SJSA1 (cell line): ENCODE measurements around the gene ATG16L2. TPM values are rescaled to one million over a fixed set of nuclear protein-coding genes. Genes with fewer than 3 reads are reported as not detected.

Source experiments
- DNase-seq, 2 experiments: peaks; one replicate each; pipeline ENCODE4 v3.0.0-alpha.2; 2015 to 2020; ENCODE audit warnings: low spot score in 2 of 2, low read depth in 1 of 2
- H3K27ac ChIP-seq: fragments of 250-450 bp; sonication (Bioruptor Pico); 2 replicates; pipeline ENCODE4 v1.5.1; 2020; ENCODE audit warnings: mild to moderate bottlenecking, moderate library complexity
- H3K27me3 ChIP-seq: fragments of 250-450 bp; sonication (Bioruptor Pico); replicated peaks from 2 replicates; pipeline ENCODE4 v1.5.1; 2020; ENCODE audit warnings: mild to moderate bottlenecking, moderate library complexity
- H3K36me3 ChIP-seq: fragments of 250-450 bp; sonication (Bioruptor Pico); 2 replicates; pipeline ENCODE4 v1.5.1; 2020; ENCODE audit warnings: mild to moderate bottlenecking
- H3K4me1 ChIP-seq: fragments of 250-450 bp; sonication (Bioruptor Pico); replicated peaks from 2 replicates; pipeline ENCODE4 v1.6.1; 2021; ENCODE audit warnings: mild to moderate bottlenecking
- H3K4me3 ChIP-seq: fragments of 250-450 bp; sonication (Bioruptor Pico); 2 replicates; pipeline ENCODE4 v1.5.1; 2020; ENCODE audit warnings: mild to moderate bottlenecking
- H3K9me3 ChIP-seq: fragments of 250-450 bp; sonication (Bioruptor Pico); replicated peaks from 2 replicates; pipeline ENCODE4 v1.5.1; 2020; ENCODE audit warnings: mild to moderate bottlenecking
- total RNA-seq: library from RNA; depleted of rRNA; stranded (reverse); fragments of >200 nt; shearing (Covaris generic); gene quantifications from 2 replicates; pipeline ENCODE4 v1.2.3, GENCODE V29; 2014

ATG16L2 gene
- total RNA-seq, 1 experiment from 2014 or later, result 3.2 TPM

- no peak overlapping the region for H3K4me3 ChIP-seq
- peaks cover 19% of the 10 kb centered on the region for H3K4me1 ChIP-seq
- H3K27me3 ChIP-seq, result no peaks in the 10 kb centered on the region
- H3K9me3 ChIP-seq, result no peaks in the 10 kb centered on the region
- H3K36me3 ChIP-seq, result peaks cover 3% of the 10 kb centered on the region; the same call in 1 of the 2 replicates
- no peak for DNase-seq
- H3K27ac ChIP-seq, result no peak overlapping the region
These were observed 14.5 kb downstream of the ATG16L2 start for GRCh38 chr11:72828692-72829101.

GRCh38 chr11:72829178-72829577 is 15.0 kb downstream of the ATG16L2 start:
- no peaks in the 10 kb centered on the region for H3K9me3 ChIP-seq
- H3K27me3 ChIP-seq, result no peaks in the 10 kb centered on the region
- no peak for DNase-seq
- H3K36me3 ChIP-seq, result peaks cover 3% of the 10 kb centered on the region; the same call in 1 of the 2 replicates
- H3K27ac ChIP-seq, result no peak overlapping the region
- no peak overlapping the region for H3K4me3 ChIP-seq
- peaks cover 19% of the 10 kb centered on the region for H3K4me1 ChIP-seq

DNA sequence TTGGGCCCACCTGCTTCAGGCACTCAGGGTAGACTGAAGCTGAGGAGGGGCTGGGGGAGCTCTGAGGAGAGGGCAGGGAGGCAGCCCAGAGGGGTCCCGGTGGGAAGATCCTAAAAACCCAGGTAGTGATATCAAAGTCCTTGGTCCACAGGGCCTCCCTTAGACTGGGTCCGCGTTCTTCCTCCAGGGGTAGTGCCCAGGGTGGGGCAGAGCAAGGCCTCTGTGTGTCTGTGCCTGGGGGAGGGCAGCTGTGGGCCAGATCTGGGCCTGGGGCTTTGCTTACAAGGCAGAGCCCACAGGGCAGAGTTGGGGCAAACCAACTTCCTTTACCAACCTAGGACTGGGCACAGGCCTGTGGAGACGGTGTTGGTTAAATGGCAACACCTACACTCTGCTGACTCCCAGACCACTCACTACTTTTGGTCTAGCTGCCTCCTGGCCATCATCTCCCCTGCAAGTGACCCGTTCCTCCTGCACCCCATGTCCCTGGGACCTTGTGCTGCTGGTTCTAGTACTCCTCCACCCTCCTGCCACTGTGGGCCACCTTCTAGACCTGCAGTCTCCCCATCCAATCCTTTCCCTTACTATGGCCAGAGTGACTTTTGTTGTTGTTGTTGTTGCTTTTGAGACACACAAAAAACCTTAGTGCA is 15.8 kb downstream of the ATG16L2 start:
- DNase-seq, result no peak
- no peaks in the 10 kb centered on the region for H3K9me3 ChIP-seq
- no peaks in the 10 kb centered on the region for H3K27me3 ChIP-seq
- H3K27ac ChIP-seq, result no peak overlapping the region
- H3K4me1 ChIP-seq, result peaks cover 11% of the 10 kb centered on the region
- H3K36me3 ChIP-seq, result peaks cover 3% of the 10 kb centered on the region; the same call in 1 of the 2 replicates
- H3K4me3 ChIP-seq, result no peak overlapping the region

DNA sequence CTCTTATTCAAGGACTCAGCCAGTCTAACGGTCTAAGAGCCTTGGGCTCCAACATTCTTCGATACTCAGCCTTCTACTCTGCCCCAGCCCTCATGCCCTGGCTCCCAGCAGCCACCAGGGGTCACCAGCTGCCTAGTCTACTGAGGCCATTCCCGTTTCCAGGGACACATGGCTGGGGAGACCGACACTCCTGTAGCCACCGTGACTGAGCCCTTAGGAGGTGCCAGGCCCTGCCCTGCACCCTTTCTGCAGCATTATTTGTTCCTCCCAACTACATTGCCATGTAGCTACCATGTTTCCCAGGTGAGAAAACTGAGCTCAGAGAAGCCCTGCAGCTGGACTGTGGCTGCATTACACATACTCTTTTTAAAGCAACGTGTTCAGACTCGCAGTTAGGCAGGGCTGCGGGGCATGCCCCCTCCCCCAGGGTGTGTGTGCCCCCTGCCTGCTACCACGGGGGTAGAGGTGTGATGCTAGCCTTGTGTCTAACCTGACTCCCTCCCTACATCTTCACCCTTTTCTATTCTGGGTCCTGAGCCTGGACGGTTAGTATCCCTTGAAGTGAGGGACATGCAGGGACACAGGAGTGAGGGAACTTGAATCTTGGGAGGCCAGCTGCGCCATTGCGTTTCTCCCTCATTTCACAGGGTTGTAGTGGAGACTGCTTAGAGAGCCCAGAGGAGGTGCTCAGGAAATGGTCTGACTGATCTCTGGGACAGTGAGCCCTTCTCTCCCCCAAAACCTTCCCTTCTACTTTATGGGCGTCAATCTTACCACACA is 17.5 kb downstream of the ATG16L2 start:
- H3K27me3 ChIP-seq, result no peaks in the 10 kb centered on the region
- H3K27ac ChIP-seq, result no peak overlapping the region
- peaks cover 3% of the 10 kb centered on the region; the same call in 1 of the 2 replicates for H3K36me3 ChIP-seq
- H3K4me1 ChIP-seq, result peaks cover 16% of the 10 kb centered on the region
- H3K4me3 ChIP-seq, result no peak overlapping the region
- no peaks in the 10 kb centered on the region for H3K9me3 ChIP-seq
- DNase-seq, result peak; percentile 42 to 62

- DNase-seq, result no peak
- peaks cover 3% of the 10 kb centered on the region; the same call in 1 of the 2 replicates for H3K36me3 ChIP-seq
These were observed 18.3 kb downstream of the ATG16L2 start for GRCh38 chr11:72832301-72833082.

DNA sequence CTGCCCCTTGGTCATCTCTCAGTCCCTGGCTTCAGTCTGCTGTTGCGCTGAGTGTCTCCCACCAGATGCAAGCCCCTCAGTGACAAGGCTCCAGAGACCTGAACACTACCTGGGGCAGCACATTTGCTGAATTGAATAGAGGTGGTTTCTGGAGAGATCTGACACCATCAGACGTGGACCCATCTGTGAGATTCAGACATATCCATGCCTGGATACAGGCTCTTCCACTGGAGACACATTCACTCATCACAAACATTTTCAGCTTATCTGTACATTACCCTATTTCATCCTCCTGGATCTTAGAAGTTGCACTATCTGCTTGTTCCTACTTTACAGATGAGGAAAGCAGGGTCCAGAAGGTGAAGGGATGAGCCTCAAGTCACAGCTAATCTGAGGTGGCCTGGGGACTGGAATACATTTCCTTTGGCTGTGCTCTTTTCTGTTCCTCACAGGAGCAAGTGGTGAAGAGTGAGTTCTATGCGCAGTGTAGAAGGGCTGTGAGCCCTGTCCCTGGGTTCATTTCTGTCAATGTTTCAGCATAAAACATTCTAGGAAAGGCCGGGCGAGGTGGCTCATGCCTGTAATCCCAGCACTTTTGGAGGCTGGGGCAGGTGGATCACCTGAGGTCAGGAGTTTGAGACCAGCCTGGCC is 19.0 kb downstream of the ATG16L2 start:
- H3K4me3 ChIP-seq, result no peak overlapping the region
- H3K36me3 ChIP-seq, result peaks cover 3% of the 10 kb centered on the region; the same call in 1 of the 2 replicates
- H3K9me3 ChIP-seq, result no peaks in the 10 kb centered on the region
- peaks cover 16% of the 10 kb centered on the region for H3K4me1 ChIP-seq
- DNase-seq, result no peak
- H3K27me3 ChIP-seq, result no peaks in the 10 kb centered on the region
- H3K27ac ChIP-seq, result no peak overlapping the region

More at GRCh38 chr11:72832301-72833082, 18.3 kb downstream of the ATG16L2 start:
- Histone ChIP-seq H3K27me3 (no peaks in the 10 kb centered on the region), H3K4me3 (no peak overlapping the region), H3K27ac (no peak overlapping the region), H3K9me3 (no peaks in the 10 kb centered on the region), H3K4me1 (peaks cover 16% of the 10 kb centered on the region)

DNA sequence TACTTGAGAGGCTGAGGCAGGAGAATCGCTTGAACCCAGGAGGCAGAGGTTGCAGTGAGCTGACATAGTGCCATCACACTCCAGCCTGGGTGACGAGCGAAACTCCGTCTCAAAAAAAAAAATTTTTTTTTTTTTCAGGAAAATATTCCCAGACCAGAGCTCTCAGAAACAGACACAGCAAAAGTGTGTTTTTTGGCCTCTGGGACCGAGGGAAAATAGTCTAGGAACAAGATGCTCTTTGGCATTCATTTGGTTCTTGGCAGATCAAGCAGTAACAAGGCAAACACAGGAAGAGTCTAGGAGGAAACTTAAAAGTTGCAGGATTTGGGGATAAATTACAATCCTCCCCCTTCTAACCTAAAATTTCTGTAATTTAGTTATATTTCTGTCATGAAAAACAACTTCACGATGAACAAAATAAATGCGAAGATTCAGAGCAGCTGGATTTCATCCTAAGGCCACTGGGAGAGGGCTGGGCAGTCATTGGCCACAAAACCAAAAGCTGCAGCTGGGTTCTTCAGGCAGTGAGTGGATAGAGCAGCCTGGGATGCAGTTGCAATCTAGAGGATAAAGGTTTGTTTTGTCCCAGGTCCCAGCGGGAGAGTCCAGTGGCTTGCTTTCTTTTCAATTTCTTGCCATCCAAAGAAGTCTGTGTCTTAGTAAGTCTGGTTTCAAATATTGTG is 19.7 kb downstream of the ATG16L2 start:
- H3K9me3 ChIP-seq, result no peaks in the 10 kb centered on the region
- peaks cover 3% of the 10 kb centered on the region; the same call in 1 of the 2 replicates for H3K36me3 ChIP-seq
- H3K4me1 ChIP-seq, result peaks cover 16% of the 10 kb centered on the region
- no peaks in the 10 kb centered on the region for H3K27me3 ChIP-seq
- H3K4me3 ChIP-seq, result no peak overlapping the region
- no peak for DNase-seq
- no peak overlapping the region for H3K27ac ChIP-seq

GRCh38 chr11:72834905-72835304 is 20.7 kb downstream of the ATG16L2 start:
- H3K27ac ChIP-seq, result no peak overlapping the region

DNA sequence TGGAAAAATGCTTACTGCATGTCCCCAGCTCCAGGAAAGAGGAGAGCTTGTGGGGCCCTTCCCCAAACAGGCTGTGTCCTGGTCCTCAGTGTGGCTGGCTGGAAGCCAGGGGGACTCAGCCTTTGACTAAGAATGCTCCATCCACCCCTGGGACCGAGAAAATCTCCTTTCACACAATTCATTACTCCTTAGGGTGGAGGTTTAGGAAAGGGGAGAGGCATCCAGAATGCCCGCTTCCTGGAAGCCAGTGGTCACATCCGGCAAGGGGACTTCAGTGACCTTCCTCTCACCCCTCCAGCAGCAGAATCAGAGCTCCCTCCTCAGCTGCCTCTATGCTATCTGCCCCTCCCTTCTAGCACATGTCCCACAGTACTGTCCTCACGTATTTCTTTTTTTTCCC is 21.9 kb downstream of the ATG16L2 start:
- Histone ChIP-seq H3K9me3 (no peaks in the 10 kb centered on the region), H3K4me1 (peaks cover 15% of the 10 kb centered on the region), H3K27me3 (no peaks in the 10 kb centered on the region), H3K27ac (no peak overlapping the region), H3K4me3 (no peak overlapping the region), H3K36me3 (peaks cover 9% of the 10 kb centered on the region; the same call in 1 of the 2 replicates)
- DNase-seq, result no peak

More at GRCh38 chr11:72834905-72835304, 20.7 kb downstream of the ATG16L2 start:
- Histone ChIP-seq H3K36me3 (peaks cover 5% of the 10 kb centered on the region; the same call in 1 of the 2 replicates), H3K27me3 (no peaks in the 10 kb centered on the region), H3K4me1 (peaks cover 16% of the 10 kb centered on the region), H3K9me3 (no peaks in the 10 kb centered on the region), H3K4me3 (no peak overlapping the region)
- no peak for DNase-seq

- Histone ChIP-seq H3K4me3 (no peak overlapping the region), H3K27ac (no peak overlapping the region), H3K4me1 (peaks cover 8% of the 10 kb centered on the region), H3K36me3 (peaks cover 5% of the 10 kb centered on the region; the same call in 1 of the 2 replicates), H3K27me3 (no peaks in the 10 kb centered on the region), H3K9me3 (no peaks in the 10 kb centered on the region)
- no peak for DNase-seq
These were observed 24.6 kb downstream of the ATG16L2 start for GRCh38 chr11:72838691-72839305.

GRCh38 chr11:72840780-72841179 is 26.6 kb downstream of the ATG16L2 start:
- Histone ChIP-seq H3K9me3 (no peaks in the 10 kb centered on the region), H3K4me3 (no peak overlapping the region), H3K27me3 (no peaks in the 10 kb centered on the region), H3K36me3 (peaks cover 5% of the 10 kb centered on the region; the same call in 1 of the 2 replicates), H3K27ac (no peak overlapping the region), H3K4me1 (peaks cover 7% of the 10 kb centered on the region)
- no peak for DNase-seq

GRCh38 chr11:72841397-72841796 is 27.2 kb downstream of the ATG16L2 start:
- Histone ChIP-seq H3K4me3 (no peak overlapping the region), H3K27ac (no peak overlapping the region), H3K4me1 (peaks cover under 1% of the 10 kb centered on the region), H3K36me3 (peaks cover 5% of the 10 kb centered on the region; the same call in 1 of the 2 replicates), H3K27me3 (no peaks in the 10 kb centered on the region), H3K9me3 (no peaks in the 10 kb centered on the region)
- no peak for DNase-seq
